HG03378 (cell line): ENCODE data around the gene SOCS3.
"Not testable (repeated sequence)": the region's sequence is repeated elsewhere in the genome, so short reads cannot be mapped to it uniquely, and the experiment has no call there.

Experiments
- ATAC-seq: cut with Tn5 transposase; IDR thresholded peaks from one replicate; pipeline ENCODE4 v1.9.1; 2021; ENCODE audit warnings: mild to moderate bottlenecking, moderate library complexity; ENCODE audit not compliant: unreplicated experiment

The SOCS3 gene

DNA sequence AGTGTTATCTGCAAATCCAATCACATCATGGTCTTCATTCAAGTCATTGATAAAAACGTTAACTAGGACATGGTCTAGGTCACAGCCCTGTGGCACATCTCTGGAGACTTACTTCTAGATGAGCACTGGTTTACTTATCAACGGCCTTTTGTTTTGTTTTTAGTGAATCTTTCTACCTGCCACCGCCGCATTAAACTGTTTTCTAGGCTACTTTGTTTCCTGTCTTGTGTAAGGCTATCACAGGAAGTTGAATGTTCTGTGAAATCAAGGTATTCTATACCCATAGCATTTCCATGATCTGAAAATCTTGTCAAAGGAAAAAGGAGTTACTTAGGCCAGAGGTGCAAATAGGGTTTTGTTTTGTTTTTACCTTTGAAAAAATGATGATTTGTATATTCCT lies 26.9 kb downstream of the SOCS3 start:
- ATAC-seq: no peak

DNA sequence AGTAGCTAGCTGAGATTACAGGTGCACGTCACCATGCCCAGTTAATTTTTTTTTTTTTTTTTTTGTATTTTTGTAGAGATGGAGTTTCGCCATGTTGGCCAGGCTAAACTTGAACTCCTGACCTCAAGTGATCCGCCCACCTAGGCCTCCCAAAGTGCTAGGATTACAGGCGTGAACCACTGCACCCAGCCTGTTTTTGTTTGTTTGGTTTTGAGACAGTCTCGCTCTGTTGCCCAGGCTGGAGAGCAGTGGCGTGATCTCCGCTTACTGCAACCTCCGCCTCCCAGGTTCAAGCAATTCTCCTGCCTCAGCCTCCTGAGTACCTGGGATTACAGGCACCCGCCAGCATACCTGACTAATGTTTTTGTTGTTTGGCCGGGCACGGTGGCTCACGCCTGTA lies 28.5 kb downstream of the SOCS3 start:
- ATAC-seq: not testable (repeated sequence)

DNA sequence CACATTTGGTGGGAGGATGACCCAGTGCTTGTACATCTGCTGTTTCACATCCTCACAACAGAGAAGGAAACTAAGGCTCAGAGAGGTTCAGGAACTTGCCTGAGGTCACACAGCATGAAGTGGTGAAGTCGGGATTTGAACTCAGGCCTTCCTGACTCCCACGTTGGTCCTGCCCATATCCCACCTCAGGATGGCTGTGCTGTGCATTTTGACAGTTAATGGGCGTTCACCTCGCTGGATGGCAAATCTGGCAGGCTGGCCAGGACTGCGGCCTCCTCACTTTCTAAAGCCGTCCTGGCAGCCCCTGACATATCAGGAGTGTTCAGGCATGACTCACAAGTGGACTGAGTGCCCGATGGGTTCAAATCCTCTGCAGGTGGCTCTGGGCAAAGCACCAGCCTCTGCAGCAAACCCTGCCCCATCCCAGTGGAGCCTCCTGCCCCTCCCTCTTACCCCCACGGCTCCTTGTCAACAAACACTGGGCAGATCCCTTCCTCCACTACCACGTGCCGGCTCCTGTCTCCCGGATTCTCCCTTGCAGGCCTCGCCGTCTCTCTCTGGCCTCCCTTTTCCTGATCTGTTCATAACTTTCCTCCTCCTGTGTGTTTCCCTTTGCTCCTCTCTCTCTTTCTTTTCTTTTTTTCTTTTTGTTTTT lies 29.2 kb downstream of the SOCS3 start:
- ATAC-seq: no peak

DNA sequence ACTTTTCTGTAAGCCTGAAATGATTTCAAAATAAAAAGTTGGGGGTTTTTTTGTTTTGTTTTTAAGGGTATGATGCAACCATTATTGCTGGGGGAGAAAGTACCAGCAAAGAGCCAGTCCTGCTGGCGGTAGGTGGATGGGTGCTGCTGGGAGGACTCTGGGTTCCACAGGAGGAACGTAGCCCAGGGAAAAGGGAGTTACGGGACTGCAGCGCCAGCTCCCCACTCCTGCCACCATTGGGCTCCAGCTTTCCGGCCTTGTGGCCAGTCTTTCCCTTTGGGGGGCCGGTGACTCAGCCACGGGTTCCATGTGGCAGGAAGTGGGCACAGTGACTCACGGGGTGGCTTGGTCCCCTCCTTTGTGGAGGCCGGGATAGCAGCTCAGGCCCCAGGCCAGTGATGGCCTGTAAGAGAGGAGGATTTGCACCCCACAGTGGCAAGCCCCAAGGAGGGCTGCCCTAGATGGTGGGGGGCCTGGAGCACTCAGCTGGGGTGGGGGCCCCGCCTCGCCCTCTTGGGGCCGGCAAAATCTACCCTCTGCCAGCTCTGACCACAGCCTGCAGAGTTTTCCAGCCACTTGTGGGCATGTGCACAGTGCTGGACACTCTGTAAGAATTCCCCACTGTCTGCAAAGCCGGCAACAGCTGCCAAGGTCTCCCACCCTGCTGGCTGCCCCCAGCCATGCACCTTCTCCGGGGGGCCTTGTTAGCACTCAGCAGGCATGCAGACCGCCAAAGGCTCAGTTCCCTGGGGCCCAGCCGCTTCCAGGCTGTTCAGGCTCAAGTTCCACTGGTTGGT lies 30.4 kb downstream of the SOCS3 start:
- no peak for ATAC-seq

- ATAC-seq: no peak
Observed at GRCh38 chr17:78327880-78328279, 32.0 kb downstream of the SOCS3 start.

- no peak for ATAC-seq
Observed at GRCh38 chr17:78325076-78325687, 34.7 kb downstream of the SOCS3 start.

DNA sequence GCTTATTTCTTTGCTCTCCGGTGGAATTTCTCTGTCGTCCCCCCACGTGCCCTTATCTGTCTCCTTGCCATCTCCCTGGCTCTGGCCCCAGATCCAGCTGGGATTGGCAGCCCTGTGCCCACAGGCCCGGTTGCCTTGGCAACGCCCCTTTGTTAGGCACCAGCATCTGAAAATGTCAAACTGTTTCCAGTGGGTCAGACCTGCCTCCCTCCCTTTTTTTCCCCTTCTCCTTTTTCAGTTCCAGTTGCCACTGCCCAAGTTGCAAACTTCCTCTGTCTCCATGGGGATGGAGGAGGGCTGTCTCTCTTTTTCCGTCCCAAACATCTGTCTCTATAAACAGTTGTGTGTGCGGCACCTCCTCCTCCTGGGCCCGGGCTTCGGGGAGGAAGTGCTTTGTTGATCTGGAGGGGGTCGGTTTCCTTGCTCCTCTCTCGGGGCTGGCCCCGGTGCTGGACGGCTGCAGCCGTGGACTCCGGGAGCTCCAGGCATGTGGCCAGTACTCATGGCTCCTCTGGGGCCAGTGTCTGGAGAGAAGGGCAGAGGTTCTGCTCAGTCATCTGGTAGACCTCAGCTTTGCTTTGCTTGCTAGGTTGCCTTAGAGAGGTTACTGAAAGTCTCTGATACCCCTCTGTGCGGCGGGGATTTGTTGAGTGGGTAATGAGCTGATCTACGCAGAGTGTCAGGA lies 35.3 kb downstream of the SOCS3 start:
- no peak for ATAC-seq

DNA sequence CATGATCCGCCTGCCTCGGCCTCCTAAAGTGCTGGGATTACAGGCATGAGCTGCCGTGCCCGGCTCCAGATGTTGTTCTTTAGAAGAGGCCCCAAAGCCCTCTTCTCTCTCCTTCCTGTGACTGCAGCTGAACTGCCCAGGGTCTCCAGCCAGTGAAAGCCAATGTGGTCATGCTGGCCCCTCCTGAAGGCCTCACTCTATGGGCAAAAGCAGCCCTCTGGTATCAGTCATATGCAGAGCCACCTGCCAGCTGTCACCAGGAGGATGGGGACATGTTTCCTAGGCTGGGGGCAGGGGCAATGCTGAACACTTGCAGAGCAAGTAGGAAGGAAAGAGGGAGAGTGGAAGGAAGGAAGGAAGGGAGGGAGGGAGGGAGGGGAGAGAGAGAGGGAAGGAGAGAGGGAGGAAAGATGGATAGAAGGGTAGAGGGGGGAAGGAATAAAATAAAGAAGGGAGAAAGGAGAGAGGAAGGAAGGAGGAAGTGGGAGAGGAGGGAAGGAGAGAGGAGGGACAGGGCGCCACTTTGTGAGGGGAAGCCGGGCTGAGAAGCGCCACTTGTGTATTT lies 36.0 kb downstream of the SOCS3 start:
- ATAC-seq: no peak

DNA sequence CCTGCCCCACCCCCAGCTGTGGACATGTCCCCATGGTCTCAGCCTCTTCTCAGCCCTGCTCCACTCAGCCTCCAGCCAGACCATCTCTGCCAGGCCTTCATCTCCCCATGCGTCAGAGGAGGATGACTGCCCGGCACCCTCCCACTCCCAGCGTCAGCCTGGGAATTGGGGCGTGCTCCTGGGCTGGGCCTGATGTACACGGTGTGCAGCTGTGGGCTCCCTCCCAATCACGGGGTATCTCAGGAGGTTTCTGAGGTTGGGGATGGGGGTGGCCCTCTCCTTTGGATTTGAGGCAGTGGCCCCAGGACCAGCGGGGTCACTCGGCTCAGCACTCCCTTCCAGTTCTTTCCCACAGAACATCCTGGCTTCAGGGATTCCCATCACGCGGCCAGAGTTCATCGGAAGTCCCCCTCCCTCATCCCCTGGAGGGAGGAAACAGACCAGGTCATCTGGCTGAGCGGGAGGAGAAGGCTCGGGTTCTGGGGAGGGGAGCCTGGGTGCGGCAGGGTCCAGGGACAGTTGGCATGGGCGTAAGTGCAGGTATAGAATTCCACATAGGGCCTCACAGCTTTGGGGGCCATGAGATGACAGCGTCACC lies 36.9 kb downstream of the SOCS3 start:
- no peak for ATAC-seq

- ATAC-seq: no peak
Observed at GRCh38 chr17:78322327-78322857, 37.5 kb downstream of the SOCS3 start.

- no peak for ATAC-seq
Observed at GRCh38 chr17:78318843-78319242, 41.0 kb downstream of the SOCS3 start.

DNA sequence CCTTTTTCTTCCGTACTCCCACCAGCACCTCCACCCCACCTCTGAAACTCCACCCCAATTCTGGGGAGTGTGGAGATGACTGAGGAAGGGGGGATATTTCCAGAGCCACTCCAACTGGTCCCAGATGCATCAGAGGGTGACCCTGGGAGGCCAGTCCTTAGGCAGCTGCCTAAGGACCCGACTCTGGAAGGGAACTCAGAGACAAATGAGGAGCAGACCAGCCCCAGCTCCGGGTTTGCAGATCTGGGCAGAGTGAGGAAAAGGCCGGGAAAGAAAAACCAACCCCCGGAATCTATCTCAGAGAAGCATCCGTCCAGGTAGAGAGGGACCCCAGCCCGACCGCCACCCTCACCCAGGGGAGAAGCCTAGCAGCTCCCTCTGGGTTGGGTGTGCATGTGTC lies 41.5 kb downstream of the SOCS3 start:
- no peak for ATAC-seq

DNA sequence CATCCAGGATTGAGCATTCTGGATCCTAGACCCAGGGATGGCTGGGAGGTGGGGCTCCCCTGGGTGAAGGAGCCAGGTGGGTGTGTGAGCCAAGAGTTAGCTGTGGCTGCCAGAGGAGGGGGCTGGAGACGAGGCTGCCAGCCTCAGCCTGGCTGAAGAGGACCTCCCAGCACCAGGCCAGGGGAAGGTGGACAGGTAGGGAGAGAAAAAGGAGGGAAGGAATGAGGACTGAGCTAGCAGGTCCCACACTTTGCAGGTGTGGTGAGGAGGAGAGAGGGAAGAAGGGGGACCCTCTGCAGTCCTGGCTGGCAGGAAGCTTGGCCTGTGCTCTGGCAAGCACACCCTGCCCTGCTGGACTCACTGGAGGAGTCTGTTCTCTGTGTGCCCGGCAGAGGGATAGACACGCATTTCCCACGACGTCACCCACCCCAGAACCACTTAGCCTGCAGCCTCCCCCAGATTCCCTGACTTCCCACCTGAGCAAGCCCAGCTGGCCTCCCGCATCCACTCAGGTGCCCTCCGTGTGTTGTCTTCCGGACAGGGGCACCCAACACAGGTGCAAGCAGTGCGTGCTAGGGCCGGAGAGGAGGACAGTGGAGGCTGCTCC lies 42.0 kb downstream of the SOCS3 start:
- ATAC-seq: no peak

DNA sequence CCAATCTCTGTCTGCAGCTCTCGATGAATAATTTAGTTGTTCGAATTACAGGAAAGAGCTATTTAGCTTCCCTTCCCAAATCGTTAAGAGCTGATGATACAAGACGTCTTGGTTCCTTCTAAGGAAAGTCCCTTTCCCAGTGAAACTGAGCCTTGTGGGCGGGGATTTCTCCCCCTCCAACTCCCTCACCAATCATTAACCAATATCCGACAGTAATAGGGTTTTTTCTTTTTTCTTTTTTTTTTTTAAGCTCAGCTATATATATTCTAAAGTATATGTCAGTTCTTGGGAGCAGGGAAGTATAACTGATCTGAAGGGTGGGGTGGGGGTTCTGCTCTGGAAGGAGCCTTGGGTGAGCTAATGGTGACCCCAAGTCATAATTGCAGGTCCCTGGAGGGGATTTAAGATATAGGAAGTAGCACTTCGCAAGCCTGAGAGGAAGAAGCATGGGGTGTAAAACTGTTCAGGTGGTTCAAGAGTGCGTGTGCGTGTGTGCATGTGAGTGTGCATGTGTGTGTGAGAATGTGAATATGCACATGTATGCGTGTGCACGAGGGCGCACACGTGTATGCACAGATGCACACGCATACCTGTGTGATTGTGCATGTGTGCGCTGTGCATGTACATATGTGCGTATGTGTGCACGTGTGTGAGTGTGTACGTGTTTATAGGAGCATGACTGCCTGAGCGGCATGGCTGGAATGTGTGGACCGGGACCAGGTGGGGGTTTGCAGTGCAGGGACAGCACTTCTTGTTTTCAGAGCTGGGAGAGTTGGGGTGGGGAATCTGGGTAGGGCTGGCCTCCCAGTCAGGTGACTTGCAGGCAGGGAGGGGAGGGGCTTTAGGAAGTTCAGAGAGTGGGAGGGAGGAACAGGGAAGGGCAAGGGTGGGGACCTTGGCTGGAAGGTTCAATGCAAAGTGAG lies 42.7 kb downstream of the SOCS3 start:
- ATAC-seq: no peak

DNA sequence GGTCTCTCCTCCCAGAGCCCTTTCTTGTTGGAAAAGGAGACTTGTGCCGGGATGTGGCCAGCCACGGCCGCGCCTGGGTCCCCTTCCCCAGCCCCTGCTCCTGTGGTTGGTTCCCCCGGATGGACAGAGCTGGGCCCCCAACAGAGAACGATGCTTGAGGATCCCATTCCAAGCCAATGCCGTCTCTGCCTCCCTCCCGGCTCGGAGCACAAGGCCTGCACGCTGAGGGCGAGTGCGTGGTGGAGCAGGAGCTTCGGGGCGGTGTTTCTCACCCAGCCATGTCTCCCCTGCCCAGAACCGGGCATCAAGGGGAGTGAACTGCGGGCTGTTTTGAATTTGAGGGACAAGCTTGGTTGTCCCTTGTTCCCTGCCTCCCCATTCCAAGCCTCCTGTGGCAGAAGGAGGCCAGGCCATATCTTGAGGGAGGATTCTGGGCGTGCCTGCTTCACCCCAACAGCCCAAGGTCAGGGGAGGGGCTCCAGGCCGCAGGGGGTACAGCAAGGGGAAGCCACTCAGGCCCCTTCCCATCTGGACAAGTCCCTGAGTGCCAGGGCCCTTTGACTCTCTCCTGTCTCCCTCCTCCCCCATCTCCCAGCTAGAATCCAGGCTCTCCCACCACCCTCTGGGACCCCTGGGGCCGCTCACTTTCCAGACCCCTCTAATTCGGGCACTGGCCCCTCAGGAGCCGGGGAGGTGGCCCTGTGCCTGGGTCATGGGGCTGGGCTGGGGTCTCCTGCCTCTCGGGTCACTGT lies 43.6 kb downstream of the SOCS3 start:
- ATAC-seq: no peak

- ATAC-seq: no peak
Observed at GRCh38 chr17:78315355-78316114, 44.3 kb downstream of the SOCS3 start.

- ATAC-seq: no peak
Observed at GRCh38 chr17:78314683-78315354, 45.1 kb downstream of the SOCS3 start.
